Muscle layer of colon (tissue), 2 donors: ENCODE measurements around the gene SERPINA6.

ENCODE experiments used
- H3K27ac ChIP-seq: one replicate; pipeline ENCODE4 v1.7.0; 2013; ENCODE audit warnings: low read depth, mild to moderate bottlenecking, low read length, moderate library complexity
- H3K27me3 ChIP-seq, 2 donors: one replicate each; pipeline ENCODE4 v1.7.0; 2013; ENCODE audit warnings: low read length in 2 of 2, mild to moderate bottlenecking in 2 of 2; ENCODE audit not compliant: insufficient read depth in 2 of 2, control insufficient read depth in 1 of 2
- H3K36me3 ChIP-seq: one replicate; pipeline ENCODE4 v1.7.0; 2013; ENCODE audit warnings: mild to moderate bottlenecking, low read length; ENCODE audit not compliant: insufficient read depth
- H3K4me1 ChIP-seq: one replicate; pipeline ENCODE4 v1.7.0; 2013; ENCODE audit warnings: mild to moderate bottlenecking, low read length; ENCODE audit not compliant: insufficient read depth
- H3K4me3 ChIP-seq, 2 donors: one replicate each; pipeline ENCODE4 v1.7.0; 2013; ENCODE audit warnings: low read length in 2 of 2, low read depth in 1 of 2, mild to moderate bottlenecking in 1 of 2, moderate library complexity in 1 of 2
- H3K9ac ChIP-seq: one replicate; pipeline ENCODE4 v1.7.0; 2013; ENCODE audit warnings: low read length
- H3K9me3 ChIP-seq: one replicate; pipeline ENCODE4 v1.7.0; 2013; ENCODE audit warnings: mild to moderate bottlenecking, low read length
- donor health status: abdominal sarcoma.
- donor health status: Adenocarcinoma of cecum.

The SERPINA6 gene

GRCh38 chr14:94314890-94315289, 8.2 kb downstream of the SERPINA6 start:
- H3K9me3 ChIP-seq: no peaks in the 10 kb centered on the region
- no peak overlapping the region for H3K27ac ChIP-seq
- H3K4me1 ChIP-seq: no peaks in the 10 kb centered on the region
- H3K9ac ChIP-seq: no peak overlapping the region
- no peaks in the 10 kb centered on the region for H3K36me3 ChIP-seq
- no peak overlapping the region for H3K4me3 ChIP-seq
- no peaks in the 10 kb centered on the region for H3K27me3 ChIP-seq

- Histone ChIP-seq H3K9ac (no peak overlapping the region), H3K36me3 (no peaks in the 10 kb centered on the region), H3K27me3 (no peaks in the 10 kb centered on the region), H3K4me3 (no peak overlapping the region), H3K4me1 (no peaks in the 10 kb centered on the region), H3K9me3 (no peaks in the 10 kb centered on the region), H3K27ac (no peak overlapping the region)
These were observed 9.0 kb downstream of the SERPINA6 start for GRCh38 chr14:94313991-94314655.

- H3K36me3 ChIP-seq: no peaks in the 10 kb centered on the region
- H3K27ac ChIP-seq: no peak overlapping the region
- H3K27me3 ChIP-seq: no peaks in the 10 kb centered on the region
- H3K4me3 ChIP-seq: no peak overlapping the region
- H3K4me1 ChIP-seq: no peaks in the 10 kb centered on the region
- no peak overlapping the region for H3K9ac ChIP-seq
- no peaks in the 10 kb centered on the region for H3K9me3 ChIP-seq
These were observed 10.5 kb downstream of the SERPINA6 start for GRCh38 chr14:94312481-94313246.

GRCh38 chr14:94310248-94310647, 12.9 kb downstream of the SERPINA6 start:
- Histone ChIP-seq H3K4me3 (no peak overlapping the region), H3K9me3 (no peaks in the 10 kb centered on the region), H3K27ac (no peak overlapping the region), H3K4me1 (no peaks in the 10 kb centered on the region), H3K27me3 (no peaks in the 10 kb centered on the region), H3K36me3 (no peaks in the 10 kb centered on the region), H3K9ac (no peak overlapping the region)

GRCh38 chr14:94309721-94310120, 13.4 kb downstream of the SERPINA6 start:
- Histone ChIP-seq H3K9me3 (no peaks in the 10 kb centered on the region), H3K27ac (no peak overlapping the region), H3K4me3 (no peak overlapping the region), H3K36me3 (no peaks in the 10 kb centered on the region), H3K9ac (no peak overlapping the region), H3K27me3 (no peaks in the 10 kb centered on the region), H3K4me1 (no peaks in the 10 kb centered on the region)

- Histone ChIP-seq H3K4me3 (no peak overlapping the region), H3K9ac (no peak overlapping the region), H3K36me3 (no peaks in the 10 kb centered on the region), H3K9me3 (no peaks in the 10 kb centered on the region), H3K27me3 (no peaks in the 10 kb centered on the region), H3K27ac (no peak overlapping the region), H3K4me1 (no peaks in the 10 kb centered on the region)
These were observed 15.6 kb downstream of the SERPINA6 start for GRCh38 chr14:94307410-94307992.

GRCh38 chr14:94306047-94306978, 16.8 kb downstream of the SERPINA6 start:
- Histone ChIP-seq H3K4me3 (no peak overlapping the region), H3K9ac (no peak overlapping the region), H3K36me3 (no peaks in the 10 kb centered on the region), H3K27ac (no peak overlapping the region), H3K4me1 (no peaks in the 10 kb centered on the region), H3K27me3 (no peaks in the 10 kb centered on the region), H3K9me3 (no peaks in the 10 kb centered on the region)

- Histone ChIP-seq H3K4me1 (no peaks in the 10 kb centered on the region), H3K9ac (no peak overlapping the region), H3K9me3 (no peaks in the 10 kb centered on the region), H3K27ac (no peak overlapping the region), H3K4me3 (no peak overlapping the region), H3K36me3 (no peaks in the 10 kb centered on the region), H3K27me3 (no peaks in the 10 kb centered on the region)
These were observed 17.5 kb downstream of the SERPINA6 start for GRCh38 chr14:94305620-94306019.

- no peaks in the 10 kb centered on the region for H3K27me3 ChIP-seq
- H3K9ac ChIP-seq: no peak overlapping the region
These were observed 18.9 kb downstream of the SERPINA6 start for GRCh38 chr14:94304243-94304642.

GRCh38 chr14:94303111-94303510, 20.0 kb downstream of the SERPINA6 start:
- H3K9ac ChIP-seq: no peak overlapping the region
- H3K36me3 ChIP-seq: no peaks in the 10 kb centered on the region
- no peak overlapping the region for H3K4me3 ChIP-seq
- H3K27me3 ChIP-seq: no peaks in the 10 kb centered on the region
- H3K9me3 ChIP-seq: no peaks in the 10 kb centered on the region
- no peaks in the 10 kb centered on the region for H3K4me1 ChIP-seq
- H3K27ac ChIP-seq: no peak overlapping the region

More at GRCh38 chr14:94304243-94304642, 18.9 kb downstream of the SERPINA6 start:
- no peak overlapping the region for H3K4me3 ChIP-seq
- no peaks in the 10 kb centered on the region for H3K9me3 ChIP-seq
- no peak overlapping the region for H3K27ac ChIP-seq
- no peaks in the 10 kb centered on the region for H3K4me1 ChIP-seq
- no peaks in the 10 kb centered on the region for H3K36me3 ChIP-seq

- H3K27me3 ChIP-seq: no peaks in the 10 kb centered on the region
- H3K27ac ChIP-seq: no peak overlapping the region
- no peak overlapping the region for H3K9ac ChIP-seq
- H3K9me3 ChIP-seq: no peaks in the 10 kb centered on the region
- no peak overlapping the region for H3K4me3 ChIP-seq
- no peaks in the 10 kb centered on the region for H3K36me3 ChIP-seq
- H3K4me1 ChIP-seq: no peaks in the 10 kb centered on the region
These were observed 25.0 kb downstream of the SERPINA6 start for GRCh38 chr14:94298130-94298529.
